IPS-20b (cell line): ENCODE measurements around the gene SSPN.

ENCODE experiments used
- H3K27ac ChIP-seq: one replicate; pipeline ENCODE4 v1.5.1; 2013; ENCODE audit warnings: low read length
- H3K27me3 ChIP-seq: 2 replicates; pipeline ENCODE4 v1.6.1; 2013; ENCODE audit warnings: mild to moderate bottlenecking, low read length, inconsistent platforms; ENCODE audit not compliant: insufficient read depth
- H3K36me3 ChIP-seq: 2 replicates; pipeline ENCODE4 v1.6.1; 2013; ENCODE audit warnings: low read depth, mild to moderate bottlenecking, inconsistent platforms, low read length, moderate library complexity; ENCODE audit not compliant: insufficient read depth
- H3K4me1 ChIP-seq: 2 replicates; pipeline ENCODE4 v1.6.1; 2013; ENCODE audit warnings: mild to moderate bottlenecking, control low read depth, inconsistent platforms, low read length, moderate library complexity; ENCODE audit not compliant: insufficient read depth
- H3K4me3 ChIP-seq: 2 replicates; pipeline ENCODE4 v1.5.1; 2013; ENCODE audit warnings: mild to moderate bottlenecking, low read length, inconsistent platforms
- H3K9ac ChIP-seq: 2 replicates; pipeline ENCODE4 v1.6.1; 2013; ENCODE audit warnings: low read depth, mild to moderate bottlenecking, inconsistent platforms, low read length, moderate library complexity
- H3K9me3 ChIP-seq: 2 replicates; pipeline ENCODE4 v1.6.1; 2013; ENCODE audit warnings: mild to moderate bottlenecking, low read depth, low read length, inconsistent platforms; ENCODE audit not compliant: insufficient read depth

The SSPN gene

DNA sequence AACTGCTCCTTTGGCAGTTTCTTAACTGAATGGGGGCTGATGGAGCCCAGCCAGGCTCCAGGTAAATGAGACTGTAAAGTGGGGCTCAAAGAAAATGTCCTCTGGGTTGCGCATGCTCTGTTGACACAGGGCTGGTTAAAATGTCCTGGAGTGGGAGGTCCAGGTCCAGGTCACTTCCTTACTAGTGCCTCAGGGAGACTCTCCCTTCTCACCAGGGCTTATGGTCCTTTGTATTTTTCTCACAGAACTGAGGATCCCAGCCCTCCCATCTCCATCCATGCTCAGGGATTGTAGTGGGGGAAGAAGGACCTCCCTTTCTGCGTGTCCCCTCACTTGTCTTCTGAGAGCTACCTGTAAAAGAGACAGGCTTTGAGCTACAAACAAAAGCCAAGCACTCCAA, 77.5 kb downstream of the SSPN start:
- Histone ChIP-seq H3K9me3 (no peaks in the 10 kb centered on the region), H3K4me3 (no peak overlapping the region), H3K27ac (no peak overlapping the region), H3K9ac (no peak overlapping the region), H3K4me1 (peaks cover 10% of the 10 kb centered on the region), H3K36me3 (no peaks in the 10 kb centered on the region), H3K27me3 (no peaks in the 10 kb centered on the region)

- Histone ChIP-seq H3K4me3 (no peak overlapping the region), H3K9me3 (no peaks in the 10 kb centered on the region), H3K27me3 (no peaks in the 10 kb centered on the region), H3K36me3 (no peaks in the 10 kb centered on the region), H3K4me1 (peaks cover 10% of the 10 kb centered on the region), H3K27ac (no peak overlapping the region), H3K9ac (no peak overlapping the region)
These were observed 78.4 kb downstream of the SSPN start for GRCh38 chr12:26273811-26274210.

DNA sequence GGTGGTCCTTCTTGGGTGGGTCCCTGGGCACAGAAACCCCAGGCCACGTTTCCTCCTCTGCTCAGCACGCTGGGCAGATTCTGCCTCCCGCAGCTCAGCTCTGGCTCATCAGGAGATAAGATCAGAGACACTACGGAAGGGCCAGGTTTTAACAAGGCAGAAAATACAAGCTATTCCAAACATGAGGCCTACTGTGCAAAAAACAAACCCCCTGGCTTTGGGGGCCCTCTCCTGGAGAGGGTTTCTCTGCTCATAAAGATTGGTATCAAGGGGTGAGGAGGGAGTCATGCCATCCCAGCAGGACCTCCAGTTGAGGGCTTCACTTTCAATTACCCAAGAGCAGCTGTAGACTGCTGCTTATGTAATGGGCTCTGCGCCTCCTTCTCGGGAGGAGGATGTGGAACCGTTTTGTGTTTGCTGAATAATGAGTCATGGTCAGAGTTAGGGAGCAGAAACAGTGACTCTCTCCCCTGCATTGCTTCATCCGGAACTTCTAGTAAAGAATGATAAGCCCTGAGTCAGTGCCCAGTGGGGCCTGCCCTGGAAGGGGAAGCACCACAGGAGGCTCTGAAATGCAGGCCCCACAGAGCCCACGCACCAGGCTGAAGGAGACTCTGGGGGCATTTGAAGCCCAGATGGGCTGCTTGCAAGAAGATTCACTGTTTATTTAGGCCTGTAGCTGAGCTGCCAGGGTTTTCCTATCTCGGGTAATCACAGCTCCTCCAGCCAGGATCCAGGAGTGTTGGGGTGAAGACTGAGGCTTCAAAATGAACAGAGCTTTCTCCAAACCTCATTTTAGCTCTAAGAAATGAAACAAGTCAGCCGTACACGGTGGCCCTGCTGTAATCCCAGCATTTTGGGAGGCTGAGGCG, 79.3 kb downstream of the SSPN start:
- Histone ChIP-seq H3K9ac (no peak overlapping the region), H3K9me3 (no peaks in the 10 kb centered on the region), H3K36me3 (no peaks in the 10 kb centered on the region), H3K27ac (no peak overlapping the region), H3K4me3 (no peak overlapping the region), H3K4me1 (peaks cover 10% of the 10 kb centered on the region), H3K27me3 (no peaks in the 10 kb centered on the region)

DNA sequence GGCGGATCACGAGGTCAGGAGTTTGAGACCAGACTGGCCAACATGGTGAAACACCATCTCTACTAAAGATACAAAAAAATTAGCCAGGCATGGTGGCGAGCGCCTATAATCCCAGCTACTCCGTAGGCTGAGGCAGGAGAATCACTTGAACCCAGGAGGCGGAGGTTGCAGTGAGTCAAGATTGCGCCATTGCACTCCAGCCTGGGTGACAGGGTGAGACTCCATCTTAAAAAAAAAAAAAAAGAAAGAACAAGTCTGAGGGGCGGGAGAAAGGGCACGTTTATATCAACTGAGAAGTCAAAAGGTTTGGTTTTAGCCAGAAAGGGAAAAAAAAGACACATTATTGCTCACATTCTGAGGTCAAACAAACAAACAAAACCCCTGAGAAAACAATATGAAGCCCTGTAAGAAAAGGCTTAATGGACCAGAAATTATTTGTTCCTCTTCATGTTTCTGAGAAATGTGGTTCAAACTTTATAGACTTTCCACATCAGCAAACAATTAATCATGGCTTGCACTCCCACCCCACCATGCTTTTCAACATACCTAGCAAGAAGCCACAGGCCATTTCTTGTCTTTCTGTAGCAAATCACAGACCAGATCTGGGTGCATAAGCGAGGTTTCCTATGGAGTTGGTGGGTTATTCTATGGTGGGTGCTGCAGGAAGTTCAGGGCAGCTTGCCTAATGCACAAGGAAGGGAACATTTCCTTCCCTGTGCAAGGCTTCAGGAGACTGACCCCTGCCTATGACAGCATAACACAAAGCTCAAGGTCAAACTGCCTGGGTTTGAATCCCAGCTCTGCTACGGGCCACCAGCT, 80.1 kb downstream of the SSPN start:
- H3K9me3 ChIP-seq, result no peaks in the 10 kb centered on the region
- peaks cover 10% of the 10 kb centered on the region for H3K4me1 ChIP-seq
- H3K27ac ChIP-seq, result no peak overlapping the region
- no peaks in the 10 kb centered on the region for H3K36me3 ChIP-seq
- H3K4me3 ChIP-seq, result no peak overlapping the region
- no peak overlapping the region for H3K9ac ChIP-seq
- H3K27me3 ChIP-seq, result no peaks in the 10 kb centered on the region

- Histone ChIP-seq H3K4me1 (peaks cover 10% of the 10 kb centered on the region), H3K27ac (no peak overlapping the region)
These were observed 81.3 kb downstream of the SSPN start for GRCh38 chr12:26276709-26277108.

GRCh38 chr12:26277506-26278246, 82.3 kb downstream of the SSPN start:
- peaks cover 10% of the 10 kb centered on the region for H3K4me1 ChIP-seq
- H3K9ac ChIP-seq, result no peak overlapping the region
- no peaks in the 10 kb centered on the region for H3K9me3 ChIP-seq
- no peaks in the 10 kb centered on the region for H3K27me3 ChIP-seq
- no peaks in the 10 kb centered on the region for H3K36me3 ChIP-seq
- no peak overlapping the region for H3K4me3 ChIP-seq
- H3K27ac ChIP-seq, result no peak overlapping the region

More at GRCh38 chr12:26276709-26277108, 81.3 kb downstream of the SSPN start:
- Histone ChIP-seq H3K36me3 (no peaks in the 10 kb centered on the region), H3K9me3 (no peaks in the 10 kb centered on the region), H3K4me3 (no peak overlapping the region), H3K27me3 (no peaks in the 10 kb centered on the region), H3K9ac (no peak overlapping the region)

GRCh38 chr12:26278266-26278665, 82.9 kb downstream of the SSPN start:
- no peak overlapping the region for H3K9ac ChIP-seq
- H3K27ac ChIP-seq, result no peak overlapping the region
- no peaks in the 10 kb centered on the region for H3K36me3 ChIP-seq
- no peaks in the 10 kb centered on the region for H3K9me3 ChIP-seq
- no peak overlapping the region for H3K4me3 ChIP-seq
- peaks cover 10% of the 10 kb centered on the region for H3K4me1 ChIP-seq
- H3K27me3 ChIP-seq, result no peaks in the 10 kb centered on the region

GRCh38 chr12:26278666-26279065, 83.3 kb downstream of the SSPN start:
- no peak overlapping the region for H3K9ac ChIP-seq
- H3K4me3 ChIP-seq, result no peak overlapping the region
- peaks cover 10% of the 10 kb centered on the region for H3K4me1 ChIP-seq
- H3K27me3 ChIP-seq, result no peaks in the 10 kb centered on the region
- no peak overlapping the region for H3K27ac ChIP-seq
- no peaks in the 10 kb centered on the region for H3K9me3 ChIP-seq
- H3K36me3 ChIP-seq, result no peaks in the 10 kb centered on the region

GRCh38 chr12:26279091-26279490, 83.7 kb downstream of the SSPN start:
- no peaks in the 10 kb centered on the region for H3K27me3 ChIP-seq
- no peaks in the 10 kb centered on the region for H3K9me3 ChIP-seq
- H3K9ac ChIP-seq, result no peak overlapping the region
- H3K4me1 ChIP-seq, result peaks cover 8% of the 10 kb centered on the region
- H3K36me3 ChIP-seq, result no peaks in the 10 kb centered on the region
- H3K27ac ChIP-seq, result no peak overlapping the region
- H3K4me3 ChIP-seq, result no peak overlapping the region

GRCh38 chr12:26279908-26280307, 84.5 kb downstream of the SSPN start:
- Histone ChIP-seq H3K27me3 (no peaks in the 10 kb centered on the region), H3K9me3 (no peaks in the 10 kb centered on the region), H3K4me1 (peaks cover under 1% of the 10 kb centered on the region; the same call in 1 of the 2 replicates)

DNA sequence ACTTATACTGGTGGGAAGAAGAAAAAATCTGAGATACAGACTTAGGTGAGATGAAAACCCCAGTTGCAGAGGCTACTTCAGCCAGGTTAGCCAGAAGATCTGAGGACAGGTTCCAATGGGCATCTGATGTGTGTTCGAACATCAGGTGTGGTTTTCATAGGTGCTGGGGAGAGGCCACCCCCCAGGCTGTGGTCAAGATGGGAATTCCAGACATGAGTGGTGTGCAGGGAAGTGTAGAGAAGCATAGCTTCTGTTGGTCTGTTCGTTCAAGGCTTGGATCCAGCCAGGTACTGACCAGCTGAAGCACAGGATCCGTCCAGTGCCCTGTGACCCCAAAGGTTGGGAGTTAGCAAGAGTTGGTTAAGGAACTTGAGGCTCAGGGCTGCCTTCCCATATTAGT, 85.5 kb downstream of the SSPN start:
- H3K27me3 ChIP-seq, result no peaks in the 10 kb centered on the region
- no peak overlapping the region for H3K9ac ChIP-seq
- H3K36me3 ChIP-seq, result no peaks in the 10 kb centered on the region
- no peaks in the 10 kb centered on the region for H3K9me3 ChIP-seq
- H3K4me3 ChIP-seq, result no peak overlapping the region
- no peaks in the 10 kb centered on the region for H3K4me1 ChIP-seq
- no peak overlapping the region for H3K27ac ChIP-seq

More at GRCh38 chr12:26279908-26280307, 84.5 kb downstream of the SSPN start:
- Histone ChIP-seq H3K9ac (no peak overlapping the region), H3K36me3 (no peaks in the 10 kb centered on the region), H3K4me3 (no peak overlapping the region), H3K27ac (no peak overlapping the region)
